Hypothalamus (tissue), 51 donors: ENCODE data around the gene MAPKBP1.
A peak's percentile ranks its signal among the peaks of the same experiment; 100 is the strongest.
"Not testable (repeated sequence)": the region's sequence is repeated elsewhere in the genome, so short reads cannot be mapped to it uniquely, and the experiment has no call there.

Source experiments
- DNase-seq, 51 donors: peaks; one replicate each; lab custom pipeline; 2025; lab: John Stamatoyannopoulos, UW

Gene MAPKBP1, protein sequence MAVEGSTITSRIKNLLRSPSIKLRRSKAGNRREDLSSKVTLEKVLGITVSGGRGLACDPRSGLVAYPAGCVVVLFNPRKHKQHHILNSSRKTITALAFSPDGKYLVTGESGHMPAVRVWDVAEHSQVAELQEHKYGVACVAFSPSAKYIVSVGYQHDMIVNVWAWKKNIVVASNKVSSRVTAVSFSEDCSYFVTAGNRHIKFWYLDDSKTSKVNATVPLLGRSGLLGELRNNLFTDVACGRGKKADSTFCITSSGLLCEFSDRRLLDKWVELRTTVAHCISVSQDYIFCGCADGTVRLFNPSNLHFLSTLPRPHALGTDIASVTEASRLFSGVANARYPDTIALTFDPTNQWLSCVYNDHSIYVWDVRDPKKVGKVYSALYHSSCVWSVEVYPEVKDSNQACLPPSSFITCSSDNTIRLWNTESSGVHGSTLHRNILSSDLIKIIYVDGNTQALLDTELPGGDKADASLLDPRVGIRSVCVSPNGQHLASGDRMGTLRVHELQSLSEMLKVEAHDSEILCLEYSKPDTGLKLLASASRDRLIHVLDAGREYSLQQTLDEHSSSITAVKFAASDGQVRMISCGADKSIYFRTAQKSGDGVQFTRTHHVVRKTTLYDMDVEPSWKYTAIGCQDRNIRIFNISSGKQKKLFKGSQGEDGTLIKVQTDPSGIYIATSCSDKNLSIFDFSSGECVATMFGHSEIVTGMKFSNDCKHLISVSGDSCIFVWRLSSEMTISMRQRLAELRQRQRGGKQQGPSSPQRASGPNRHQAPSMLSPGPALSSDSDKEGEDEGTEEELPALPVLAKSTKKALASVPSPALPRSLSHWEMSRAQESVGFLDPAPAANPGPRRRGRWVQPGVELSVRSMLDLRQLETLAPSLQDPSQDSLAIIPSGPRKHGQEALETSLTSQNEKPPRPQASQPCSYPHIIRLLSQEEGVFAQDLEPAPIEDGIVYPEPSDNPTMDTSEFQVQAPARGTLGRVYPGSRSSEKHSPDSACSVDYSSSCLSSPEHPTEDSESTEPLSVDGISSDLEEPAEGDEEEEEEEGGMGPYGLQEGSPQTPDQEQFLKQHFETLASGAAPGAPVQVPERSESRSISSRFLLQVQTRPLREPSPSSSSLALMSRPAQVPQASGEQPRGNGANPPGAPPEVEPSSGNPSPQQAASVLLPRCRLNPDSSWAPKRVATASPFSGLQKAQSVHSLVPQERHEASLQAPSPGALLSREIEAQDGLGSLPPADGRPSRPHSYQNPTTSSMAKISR (N-terminal part only)

DNA sequence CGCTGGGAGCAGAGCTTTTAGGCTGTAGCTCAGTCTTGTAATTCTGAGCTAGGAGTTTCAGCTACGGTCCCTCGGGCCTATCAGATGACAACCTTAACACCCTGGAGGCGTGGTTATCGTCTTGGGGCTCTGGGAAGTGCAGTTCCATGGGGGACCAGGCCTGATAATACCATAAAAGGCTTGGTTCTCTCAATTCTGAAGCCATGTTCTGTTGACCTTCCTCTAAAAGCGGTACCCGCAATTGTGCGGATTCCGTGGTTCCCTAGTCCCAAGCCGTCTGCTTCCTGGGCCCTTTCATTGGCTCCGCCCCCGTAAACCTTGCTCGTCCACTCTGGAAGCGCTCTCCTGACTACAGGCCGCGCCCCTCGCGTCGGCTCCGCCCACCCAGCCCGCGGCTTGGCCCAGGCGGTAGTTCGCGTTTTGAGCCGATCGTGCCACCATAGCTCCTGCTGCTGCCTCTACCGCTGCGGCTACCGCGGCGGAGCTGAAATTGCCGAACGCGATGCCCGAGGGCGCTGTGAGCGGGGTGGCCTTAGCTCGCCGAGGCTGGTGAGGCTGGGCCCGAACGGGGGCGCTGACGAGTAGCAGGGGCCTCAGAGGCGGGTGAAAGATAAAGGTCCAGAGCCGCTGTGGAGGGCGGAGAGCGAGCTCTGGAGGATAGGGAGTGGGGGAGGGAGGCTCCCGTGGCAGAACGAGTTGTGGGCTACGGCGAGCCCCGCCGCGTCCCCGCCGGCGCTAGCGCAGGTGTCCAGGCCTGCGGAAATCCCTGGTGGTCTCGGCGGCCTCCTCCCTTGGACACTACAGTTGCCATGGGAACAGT, at the start of gene MAPKBP1:
MAPKBP1 (plus strand) TSS at position 423 of the 820 bp plus-strand sequence. CDS start 792 bp downstream, outside the sequence.
- peak; percentile 68 to 98 (median 94) for DNase-seq

DNA sequence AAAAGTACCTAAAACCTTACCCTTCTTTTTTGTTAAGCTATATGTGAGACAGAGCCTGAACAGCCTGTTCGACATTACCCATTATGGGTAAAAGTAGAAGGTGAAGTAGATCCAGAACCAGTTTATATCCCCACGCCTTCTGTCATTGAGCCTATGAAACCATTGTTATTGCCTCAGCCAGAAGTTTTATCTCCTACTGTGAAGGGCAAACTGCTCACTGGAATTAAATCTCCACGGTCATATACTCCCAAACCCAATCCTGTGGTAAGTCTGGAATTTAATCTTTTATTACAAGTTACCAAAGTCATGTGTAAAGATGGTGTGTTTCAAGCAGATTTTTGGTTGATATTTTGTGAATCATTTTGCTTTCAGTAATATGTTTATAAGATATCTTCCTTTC, 47.1 kb upstream of the MAPKBP1 start:
- DNase-seq = no peak

GRCh38 chr15:41728061-41728460, 46.2 kb upstream of the MAPKBP1 start:
- not testable (repeated sequence) for DNase-seq

GRCh38 chr15:41730543-41730942, 43.7 kb upstream of the MAPKBP1 start:
- no peak for DNase-seq

GRCh38 chr15:41732483-41732882, 41.8 kb upstream of the MAPKBP1 start:
- DNase-seq = no peak

- DNase-seq = no peak
Measured at GRCh38 chr15:41734079-41734478, 40.2 kb upstream of the MAPKBP1 start.

DNA sequence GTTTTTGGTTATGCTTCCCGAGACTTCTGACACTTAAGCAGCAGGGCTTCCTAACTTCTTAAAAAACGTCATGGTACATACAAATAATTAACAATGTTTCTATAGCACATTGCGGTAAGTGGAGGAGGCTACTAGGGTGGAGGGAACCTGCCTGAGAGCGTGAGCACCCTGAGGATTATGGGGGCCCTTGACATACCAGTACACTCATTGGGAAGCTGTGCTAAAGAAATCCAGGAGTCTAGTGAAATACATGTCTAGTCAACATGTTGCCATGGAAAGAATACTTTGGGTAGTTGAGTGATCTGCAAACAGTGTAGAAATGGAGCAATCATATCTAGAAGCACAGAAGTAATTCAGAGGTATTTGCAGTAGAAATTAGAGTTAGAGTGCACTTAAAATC, 39.2 kb upstream of the MAPKBP1 start:
- no peak for DNase-seq

GRCh38 chr15:41735492-41735891, 38.8 kb upstream of the MAPKBP1 start:
- not testable (repeated sequence) for DNase-seq

- no peak for DNase-seq
Measured at GRCh38 chr15:41746802-41747201, 27.5 kb upstream of the MAPKBP1 start.

DNA sequence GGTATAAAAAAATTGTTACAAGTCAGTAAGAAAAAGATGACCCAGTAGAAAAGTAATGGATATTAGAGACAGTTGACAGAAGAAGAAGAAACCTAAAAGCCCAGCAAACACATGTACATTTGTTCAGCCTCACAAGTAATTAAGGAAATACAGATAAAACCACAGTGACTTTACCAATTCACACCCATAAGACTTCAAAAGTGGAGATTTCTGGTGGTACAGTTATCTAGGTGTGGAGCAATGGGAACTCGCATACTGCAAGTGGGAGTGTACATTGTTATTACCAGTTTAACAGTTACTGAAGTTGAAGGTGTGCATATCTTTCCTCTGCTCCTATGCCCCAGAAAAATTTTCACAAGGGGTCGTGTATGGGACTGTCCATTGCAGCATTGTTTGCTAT, 18.1 kb upstream of the MAPKBP1 start:
- DNase-seq = no peak

GRCh38 chr15:41772720-41773331, 1.5 kb upstream of the MAPKBP1 start:
- peak in 23 of 51 donors; percentile 1 to 64 (median 28) for DNase-seq

DNA sequence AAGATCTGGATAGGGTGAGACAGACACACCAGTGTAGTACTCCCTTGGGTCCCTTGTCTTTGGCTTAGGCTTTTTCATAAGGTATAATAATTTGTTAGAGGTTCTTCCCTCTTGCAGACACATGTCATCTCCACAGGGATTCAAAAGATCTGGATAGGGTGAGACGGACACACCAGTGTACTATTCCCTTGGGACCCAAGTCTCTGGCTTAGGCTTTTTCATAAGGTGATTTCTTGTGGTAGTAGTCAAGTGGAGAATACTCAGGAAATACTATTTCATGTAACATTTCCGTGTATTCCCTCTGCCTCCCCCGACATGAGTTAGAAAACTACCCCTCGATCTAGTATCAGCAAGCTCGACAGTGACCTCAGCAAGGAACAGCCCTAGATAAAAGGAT, 954 bp upstream of the MAPKBP1 start:
- no peak for DNase-seq

GRCh38 chr15:41773729-41774061, 589 bp upstream of the MAPKBP1 start:
- DNase-seq = no peak

- DNase-seq = peak in 1 of 51 donors; percentile 41
Measured at GRCh38 chr15:41774882-41775417, 666 bp downstream of the MAPKBP1 start.

- DNase-seq = no peak
Measured at GRCh38 chr15:41775651-41776050, 1.4 kb downstream of the MAPKBP1 start.

DNA sequence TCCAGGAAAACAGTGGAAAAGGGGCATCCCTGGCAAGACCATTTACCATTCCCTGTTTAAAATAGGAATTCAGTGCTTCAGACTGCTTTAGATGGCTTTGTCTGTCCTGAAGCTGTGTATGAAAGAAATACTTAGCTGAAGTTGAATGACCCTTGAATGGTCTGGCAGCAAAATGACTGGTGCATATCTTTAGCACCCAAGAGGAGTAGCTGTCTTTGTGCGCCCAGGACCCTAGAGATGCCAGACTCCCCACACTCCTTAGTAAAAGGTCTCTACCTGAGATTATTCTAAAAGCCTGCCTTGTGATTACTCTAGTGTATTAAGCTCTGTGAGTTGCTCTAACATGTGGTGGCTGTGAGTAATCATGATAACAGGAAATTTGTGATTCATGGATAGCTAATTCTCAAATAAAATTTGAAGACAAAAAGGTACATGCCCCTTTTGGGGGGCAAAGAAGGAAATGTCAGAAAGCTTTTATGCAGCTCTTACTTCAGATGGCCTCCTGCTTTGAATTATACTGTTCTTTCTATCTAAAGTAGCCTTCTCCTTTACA, 3.2 kb downstream of the MAPKBP1 start:
- DNase-seq = no peak

DNA sequence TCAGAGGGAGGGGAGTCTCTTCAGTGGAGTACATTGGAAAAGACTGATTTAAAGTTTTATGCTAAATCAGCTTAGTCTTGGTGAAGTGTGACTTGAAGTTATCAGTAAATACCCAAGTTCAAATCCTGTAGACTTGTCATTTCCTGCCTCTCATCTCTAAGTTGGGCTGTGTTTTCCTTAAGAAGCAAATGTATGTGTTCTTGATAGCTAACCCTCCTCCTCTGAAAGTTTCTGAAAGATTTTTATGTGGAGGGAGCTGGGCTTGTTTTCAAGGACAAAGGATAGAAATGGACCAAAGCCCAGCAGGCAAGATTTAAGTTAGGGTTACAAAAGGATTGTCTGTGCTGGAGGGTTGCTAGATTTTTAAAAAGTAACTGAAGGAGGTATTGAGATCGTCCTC, 4.2 kb downstream of the MAPKBP1 start:
- no peak for DNase-seq

- no peak for DNase-seq
Measured at GRCh38 chr15:41779662-41780157, 5.4 kb downstream of the MAPKBP1 start.

DNA sequence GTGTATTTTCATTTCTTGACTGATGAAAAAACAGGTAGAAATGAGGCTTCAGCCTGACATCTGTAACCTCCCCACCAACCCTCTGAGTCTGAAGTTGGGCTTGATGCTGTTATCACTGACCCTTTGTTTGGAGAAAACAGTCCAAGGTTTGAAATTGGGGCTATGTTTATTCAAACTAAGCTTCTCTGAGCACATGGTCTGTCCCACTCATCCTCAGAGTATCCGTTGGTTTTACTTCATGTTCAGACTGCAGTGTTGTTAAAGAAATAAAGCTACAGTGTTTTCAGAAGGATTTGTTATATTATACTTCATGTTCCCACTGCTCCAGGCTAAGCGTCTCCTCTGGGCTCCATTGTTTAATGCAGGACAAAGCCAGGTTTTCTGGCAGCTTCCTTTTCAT, 6.0 kb downstream of the MAPKBP1 start:
- no peak for DNase-seq
